Fibroblast of skin of scalp (primary cell): ENCODE measurements around the gene LSS.
"Not testable (repeated sequence)": the region's sequence is repeated elsewhere in the genome, so short reads cannot be mapped to it uniquely, and the experiment has no call there.

Experiments used
- DNase-seq: peaks from one replicate; pipeline ENCODE4 v3.0.0-alpha.2; 2013

The LSS gene

DNA sequence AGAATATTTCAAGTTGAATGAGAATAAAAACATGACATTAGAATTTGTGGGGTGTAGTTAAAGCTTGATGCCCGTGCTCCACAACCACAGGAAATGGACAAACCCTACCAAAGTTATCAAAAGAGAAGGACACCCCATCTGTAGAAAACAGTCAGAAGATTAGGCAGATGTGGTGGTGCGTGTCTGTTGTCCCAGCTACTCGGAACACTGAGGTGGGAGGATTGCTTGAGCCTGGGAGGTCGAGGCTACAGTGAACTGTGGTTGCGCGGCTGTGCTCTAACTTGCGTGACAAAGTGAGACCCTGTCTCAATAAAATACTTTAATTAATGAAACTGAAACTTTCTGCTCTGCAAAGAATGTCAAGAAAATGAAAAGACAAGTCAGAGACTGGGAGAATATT lies 42.9 kb downstream of the LSS start:
- DNase-seq = no peak

DNA sequence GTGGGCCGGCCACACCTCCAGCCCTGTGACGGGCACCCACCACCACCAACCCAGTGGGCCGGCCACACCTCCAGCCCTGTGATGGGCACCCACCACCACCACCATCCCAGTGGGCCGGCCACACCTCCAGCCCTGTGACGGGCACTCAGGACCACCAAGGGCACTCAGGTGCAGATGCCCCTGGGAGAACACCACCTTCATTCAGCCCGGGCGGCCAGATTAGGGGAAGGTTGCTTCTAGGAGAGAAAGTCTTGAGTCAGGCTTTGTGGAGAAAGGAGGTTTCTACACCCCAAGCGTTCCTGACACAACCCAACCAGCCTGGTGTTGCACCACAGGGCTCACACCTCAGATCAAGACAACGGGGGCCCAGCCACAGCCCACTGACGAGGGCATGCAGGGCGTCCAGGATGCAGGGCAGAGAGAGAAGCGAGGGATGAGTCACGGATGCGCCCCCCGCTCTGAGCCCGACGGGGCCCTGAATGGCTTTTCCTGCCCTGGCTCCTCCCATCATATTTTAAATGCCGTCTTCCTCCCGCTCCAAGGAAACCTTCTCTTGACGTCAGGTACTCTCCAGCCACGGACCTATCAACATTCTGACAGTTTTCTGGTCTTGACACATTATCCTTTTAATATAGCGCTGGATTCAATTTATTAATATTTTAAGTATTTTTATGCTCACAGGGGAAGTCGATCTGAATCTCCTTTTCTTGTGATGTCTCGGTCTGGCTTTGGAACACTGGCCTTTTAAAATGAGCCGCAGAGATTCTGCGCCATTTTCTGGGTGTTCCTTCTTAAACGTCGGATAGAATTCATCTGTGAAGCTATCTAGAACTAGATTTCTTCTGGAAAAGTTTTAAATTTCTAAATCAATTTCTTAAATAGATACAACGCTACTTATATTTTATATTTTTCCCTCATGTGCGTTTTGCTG lies 43.7 kb downstream of the LSS start:
- DNase-seq = peak; percentile 77

- peak; percentile 77 for DNase-seq
Observed at GRCh38 chr21:46183910-46184624, 44.5 kb downstream of the LSS start, which contains the start of gene SPATC1L. TSS of gene SPATC1L (minus strand) at chr21:46184459. CDS start at chr21:46182816, 1,643 bp downstream.

GRCh38 chr21:46183337-46183909 lies 45.2 kb downstream of the LSS start:
- DNase-seq = not testable (repeated sequence)

DNA sequence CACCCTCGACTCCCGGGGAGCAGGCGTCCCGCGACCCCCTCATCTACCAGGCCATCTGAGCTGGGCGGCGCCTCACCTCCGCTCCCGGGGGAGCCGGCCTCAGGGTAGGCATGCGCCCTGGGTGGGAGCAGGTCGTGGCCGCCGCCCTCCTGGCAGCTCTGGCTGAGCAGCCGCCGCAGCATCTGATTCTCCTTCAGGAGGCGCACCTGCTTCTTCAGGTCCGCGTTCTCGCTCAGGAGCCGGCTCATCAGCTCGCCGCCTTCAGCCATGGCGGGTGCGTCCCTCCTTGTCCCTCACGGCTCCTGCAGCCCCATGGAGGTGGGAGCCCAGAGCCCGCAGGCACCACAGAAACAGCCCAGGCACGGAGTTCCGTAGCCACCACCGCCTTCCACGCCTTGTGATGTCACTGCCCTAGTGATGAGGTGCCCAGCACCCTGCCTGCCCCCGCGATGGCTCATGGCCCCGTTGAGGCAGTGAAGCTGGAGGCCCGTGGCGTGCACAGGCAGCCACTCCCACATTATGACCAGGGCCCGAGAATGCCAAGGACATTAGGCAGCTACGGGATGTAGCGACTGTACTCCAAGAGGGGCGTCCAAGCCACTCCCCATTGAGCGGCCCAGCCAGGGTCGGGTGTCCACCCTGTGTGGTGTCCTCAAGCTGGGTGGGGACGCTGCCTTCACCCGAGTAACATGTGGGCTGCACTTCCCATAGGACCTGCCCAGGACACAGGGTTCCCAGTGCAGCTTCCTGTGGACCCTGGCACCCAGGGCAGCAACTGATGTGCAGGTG lies 45.8 kb downstream of the LSS start:
- DNase-seq = no peak

- DNase-seq = no peak
Observed at GRCh38 chr21:46181953-46182547, 46.5 kb downstream of the LSS start.

GRCh38 chr21:46181436-46181835 lies 47.1 kb downstream of the LSS start:
- DNase-seq = no peak

DNA sequence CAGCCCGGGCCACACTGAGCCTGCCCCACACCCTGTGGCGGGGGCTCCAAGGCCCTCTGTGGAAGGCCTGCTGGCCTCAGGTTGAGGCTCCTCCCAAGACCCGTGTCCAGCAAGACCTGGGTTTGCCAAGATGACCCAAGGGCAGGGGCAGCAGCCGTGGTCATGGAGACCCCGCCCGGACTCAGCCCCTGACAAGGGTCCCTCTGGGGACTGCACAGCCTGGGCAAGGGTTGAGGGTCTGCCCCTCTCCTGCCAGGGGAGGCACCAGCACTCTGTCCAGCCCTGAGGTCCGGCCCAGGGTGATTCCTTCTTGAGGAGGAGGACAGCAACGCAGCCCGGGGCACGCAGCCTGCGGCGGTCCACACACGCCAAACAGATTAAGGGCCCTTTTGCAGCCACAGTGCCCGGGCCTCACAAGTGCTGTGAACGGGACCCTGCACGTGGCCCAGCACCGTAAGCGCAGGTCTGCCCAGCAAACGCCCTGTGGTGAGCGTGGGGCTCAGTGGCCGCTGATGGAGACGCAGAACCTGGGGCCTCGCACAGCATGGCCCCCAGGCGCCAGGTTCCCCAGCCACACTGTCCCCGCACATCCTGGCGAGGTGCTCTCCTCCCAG lies 47.7 kb downstream of the LSS start:
- no peak for DNase-seq

DNA sequence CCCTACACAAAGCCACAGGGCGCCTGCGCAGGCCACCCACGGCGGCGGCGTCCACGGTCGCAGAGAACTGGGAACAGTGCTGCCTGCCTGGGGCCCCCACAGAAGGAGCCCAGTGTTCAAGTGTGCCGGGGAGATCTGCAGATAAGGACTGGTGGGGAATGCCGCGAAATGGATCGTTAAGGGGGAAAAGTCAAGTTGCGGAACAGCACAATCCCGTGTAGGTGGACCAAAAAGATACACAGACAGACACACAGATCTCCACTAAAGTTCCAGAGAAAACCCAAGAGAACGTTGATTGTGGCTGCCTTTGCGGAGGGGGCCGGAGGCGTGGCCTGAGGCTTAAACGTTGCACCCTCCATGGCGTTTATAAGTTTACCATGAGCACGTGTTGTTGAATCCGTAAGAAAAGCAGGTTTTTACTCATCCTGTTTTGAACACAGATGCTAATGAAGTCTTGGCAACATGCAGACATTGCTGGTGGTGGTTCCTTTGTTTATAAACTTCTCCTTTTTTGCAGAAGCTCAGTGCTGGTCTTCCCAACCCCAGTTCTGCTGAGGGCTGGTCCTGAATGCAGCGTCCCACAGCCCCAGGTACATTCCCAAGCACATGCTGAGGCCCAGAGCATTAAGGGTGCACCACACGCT lies 48.4 kb downstream of the LSS start:
- DNase-seq = no peak

GRCh38 chr21:46179708-46180078 lies 48.9 kb downstream of the LSS start:
- DNase-seq = no peak

- DNase-seq = no peak
Observed at GRCh38 chr21:46178961-46179360, 49.6 kb downstream of the LSS start.

DNA sequence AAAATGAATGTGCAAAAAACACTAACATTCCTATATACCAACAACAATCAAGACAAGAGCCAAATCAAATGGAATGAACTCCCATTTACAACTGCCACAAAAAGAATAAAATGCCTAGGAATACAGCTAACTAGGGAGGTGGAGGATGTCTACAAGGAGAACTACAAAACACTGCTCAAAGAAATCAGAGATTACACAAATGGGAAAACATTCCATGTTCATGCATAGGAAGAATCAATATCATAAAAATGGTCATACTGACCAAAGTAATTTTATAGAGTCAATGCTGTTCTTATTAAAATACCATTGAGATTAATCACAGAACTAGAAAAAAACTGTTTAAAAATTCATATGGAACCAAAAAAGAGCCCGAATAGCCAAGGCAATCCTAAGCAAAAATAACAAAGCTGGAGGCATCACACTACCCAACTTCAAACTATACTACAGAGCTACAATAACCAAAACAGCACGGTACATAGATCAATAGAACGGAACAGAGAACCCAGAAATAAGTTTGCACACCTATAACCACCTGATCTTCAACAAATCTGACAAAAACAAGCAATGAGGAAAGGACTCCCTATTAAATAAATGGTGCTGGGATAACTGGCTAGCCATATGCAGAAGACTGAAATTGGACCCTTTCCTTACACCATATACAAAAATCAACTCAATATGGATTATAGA lies 52.0 kb downstream of the LSS start:
- not testable (repeated sequence) for DNase-seq

- no peak for DNase-seq
Observed at GRCh38 chr21:46173573-46173972, 55.0 kb downstream of the LSS start.

DNA sequence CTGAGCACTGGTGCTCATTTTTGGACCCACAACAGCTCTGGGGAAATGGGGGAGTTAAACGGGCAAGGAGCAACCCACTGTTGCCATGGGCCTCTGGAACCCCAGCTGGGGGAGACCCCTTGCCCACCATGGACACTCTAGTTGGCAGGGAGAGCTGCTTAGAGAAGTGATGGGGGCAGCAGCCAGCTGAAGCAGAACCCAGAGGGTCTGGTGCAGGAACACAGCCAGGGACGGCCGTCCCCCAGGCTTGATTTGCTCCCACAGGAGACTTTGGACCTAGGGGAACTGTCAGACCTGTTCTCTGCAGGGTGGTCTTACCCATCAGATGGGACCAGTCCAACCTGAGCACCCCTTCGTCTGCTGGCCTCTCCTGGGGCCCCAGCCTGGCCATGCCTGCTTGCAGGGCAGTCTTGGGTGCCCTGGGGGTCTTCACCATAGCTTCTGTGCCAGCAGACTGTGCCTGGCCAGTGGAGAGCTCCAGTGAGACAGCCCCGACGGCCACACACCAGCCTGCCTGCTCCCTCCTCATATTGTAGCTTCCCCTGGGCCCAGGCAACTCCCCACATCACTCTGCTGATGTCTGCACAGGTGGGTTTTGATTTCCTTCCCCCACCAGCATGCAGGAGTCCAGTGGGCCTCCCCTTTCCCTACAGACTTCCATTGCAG lies 55.6 kb downstream of the LSS start:
- no peak for DNase-seq

GRCh38 chr21:46171996-46172862 lies 56.3 kb downstream of the LSS start:
- no peak for DNase-seq

GRCh38 chr21:46171585-46171984 lies 57.0 kb downstream of the LSS start:
- DNase-seq = no peak

- DNase-seq = not testable (repeated sequence)
Observed at GRCh38 chr21:46170436-46171193, 58.0 kb downstream of the LSS start.
